ENCODE data around the gene HIP1R.

- TF ChIP-seq CTCF (IDR thresholded peaks at IDR 0.05) (no peak), POLR2A (IDR thresholded peaks at IDR 0.05) (no peak)
Observed at GRCh38 chr12:122788387-122788786, 46.9 kb upstream of the HIP1R start.

Data from thyroid gland (tissue), 4 donors.